NB4 (cell line): ENCODE measurements around the gene ATG16L1.

Experiments used
- CTCF ChIP-seq: IDR thresholded peaks from one replicate; pipeline ENCODE4 v1.5.1; 2012; ENCODE audit warnings: low read depth, low read length
- POLR2A ChIP-seq: IDR thresholded peaks from 2 replicates; pipeline ENCODE4 v1.6.1; 2011; ENCODE audit warnings: mild to moderate bottlenecking; ENCODE audit not compliant: insufficient read length; ENCODE audit errors: extremely low read depth

- TF ChIP-seq CTCF (no peak), POLR2A (no peak)
Measured at GRCh38 chr2:233228376-233228775, 23.1 kb upstream of the ATG16L1 start.
